T-helper 22 cell (primary cell): ENCODE data around the gene MEIOC.

Experiments used
- DNase-seq: peaks from one replicate; pipeline ENCODE4 v3.0.0-alpha.2; 2020; ENCODE audit warnings: low read depth

Gene MEIOC

DNA sequence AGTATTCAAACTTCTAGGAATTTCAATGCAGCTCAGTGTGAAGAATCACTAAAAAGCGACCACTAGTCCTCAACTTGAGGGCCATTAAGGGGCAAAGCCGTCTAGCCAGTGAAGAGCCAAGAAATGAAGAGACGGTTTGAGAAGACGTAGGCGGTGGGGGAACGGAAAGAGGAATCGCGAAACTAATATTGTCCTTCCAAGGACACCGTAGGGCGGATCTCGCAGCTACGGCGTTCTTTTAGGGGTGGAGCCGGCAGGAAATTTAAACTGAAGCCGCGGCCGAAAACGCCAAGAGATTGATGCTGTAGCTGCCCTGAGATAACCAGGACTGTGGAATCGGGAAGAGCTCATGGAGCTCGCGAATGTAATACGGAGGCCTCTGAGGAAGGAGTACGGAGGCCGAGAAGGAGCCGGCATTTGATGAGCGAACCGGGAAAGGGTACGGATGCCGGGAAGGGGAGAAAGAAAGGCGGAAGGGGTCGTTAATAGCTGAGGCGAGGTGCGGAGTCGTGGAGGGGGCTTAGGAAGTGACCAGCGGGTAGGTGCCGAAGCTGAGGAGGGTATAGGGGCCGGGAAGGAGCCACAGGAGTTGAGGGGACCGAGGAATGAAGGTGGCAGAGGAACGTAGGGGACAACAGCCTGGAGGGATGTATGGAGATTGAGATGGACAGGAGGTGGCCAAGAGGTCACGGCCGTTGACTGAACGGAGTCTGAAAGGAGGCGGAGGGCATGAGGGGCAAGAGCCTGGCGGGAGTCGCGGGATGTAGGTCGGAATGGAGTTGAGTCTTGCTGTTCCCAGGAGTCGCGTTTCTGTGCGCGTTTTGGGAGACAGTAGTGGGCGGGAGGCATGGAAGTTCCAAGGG lies 52.4 kb downstream of the MEIOC start, which contains the start of gene DBF4B:
DBF4B (plus strand) TSS at position 265 of the 863 bp plus-strand sequence; CDS start at position 421, 156 bp downstream.
- peak; percentile 69 for DNase-seq

GRCh38 chr17:44719444-44719843 lies 63.2 kb downstream of the MEIOC start:
- no peak for DNase-seq

DNA sequence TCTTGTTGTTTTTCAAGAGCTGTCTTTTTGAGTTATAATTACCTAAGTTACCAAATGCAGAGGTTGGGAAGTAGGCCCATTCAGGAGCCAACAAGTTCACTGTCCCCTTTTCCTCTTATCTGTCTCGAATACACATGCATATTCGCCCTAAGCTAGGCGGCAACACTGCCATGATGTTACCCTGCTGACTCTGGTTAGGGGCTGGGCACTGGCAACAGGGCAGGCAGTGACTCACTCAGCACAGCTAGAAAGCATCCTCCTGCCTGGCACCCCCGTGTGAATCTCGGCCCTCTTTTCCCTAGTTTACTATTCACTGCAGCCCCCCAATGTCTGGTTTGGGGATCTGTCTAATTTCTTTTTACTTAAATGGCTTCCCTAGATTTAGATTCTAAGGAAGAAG lies 66.0 kb downstream of the MEIOC start:
- DNase-seq = no peak
